ENCODE measurements around the gene FGD3. TPM values are rescaled to one million over a fixed set of nuclear protein-coding genes. Genes with fewer than 3 reads are reported as not detected.

Gene FGD3
- total RNA-seq, 2 experiments from 2014 or later = 72.1 to 91.2 TPM

DNA sequence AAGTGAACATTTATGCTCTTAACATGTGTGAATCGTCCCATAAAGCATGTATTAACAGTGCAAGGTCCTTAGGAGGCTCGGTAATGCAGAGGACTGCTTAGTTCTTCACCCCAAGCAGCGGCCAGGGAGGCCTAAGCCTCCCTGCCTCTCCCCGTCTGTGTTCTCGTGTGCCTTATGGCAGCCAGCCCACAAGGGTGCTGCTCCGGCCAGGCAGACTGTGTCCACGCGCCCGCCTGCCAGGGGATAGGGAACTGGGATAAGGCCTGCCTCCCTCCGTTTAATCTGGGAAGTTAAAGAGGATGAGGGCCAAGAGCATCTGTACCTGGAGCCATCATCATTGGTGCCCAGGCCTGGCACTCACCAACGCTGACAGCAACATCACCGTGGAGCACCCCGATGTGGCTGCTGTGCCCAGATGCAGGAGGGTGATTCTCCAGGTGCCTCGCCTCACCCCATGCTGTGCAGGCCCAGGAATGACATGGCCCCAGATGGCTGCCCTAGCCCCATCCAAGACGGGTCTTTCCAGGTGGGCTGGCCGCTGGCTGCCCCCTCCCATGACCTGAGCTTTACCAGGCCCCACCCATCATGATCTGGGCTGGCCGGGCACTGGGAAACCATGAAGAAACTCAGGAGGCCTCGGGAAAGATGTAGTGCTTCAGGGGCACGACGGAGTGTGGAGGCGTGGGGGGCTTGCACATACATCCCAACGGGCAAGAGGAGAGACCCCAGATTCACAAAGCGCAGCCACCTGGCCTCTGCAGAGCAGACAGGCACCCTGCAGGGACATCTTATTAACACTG, 75.6 kb downstream of the FGD3 start:
- H3K9me3 Mint-ChIP-seq (ENCODE audit: low read depth) = no peaks in the 10 kb centered on the region
- no peak overlapping the region for H3K27ac Mint-ChIP-seq
- no peak for DNase-seq
- no peaks in the 10 kb centered on the region for H3K27me3 Mint-ChIP-seq
- no peak overlapping the region for H3K4me3 Mint-ChIP-seq
- H3K4me1 Mint-ChIP-seq = peaks cover 56% of the 10 kb centered on the region
- CTCF ChIA-PET = interaction anchor here (1.0 kb wide), 1 partner anchor 66 kb away, joined by 3 read pairs; no protein-coding TSS in a partner anchor
- ATAC-seq = no peak
- peaks cover 39% of the 10 kb centered on the region for H3K36me3 Mint-ChIP-seq

DNA sequence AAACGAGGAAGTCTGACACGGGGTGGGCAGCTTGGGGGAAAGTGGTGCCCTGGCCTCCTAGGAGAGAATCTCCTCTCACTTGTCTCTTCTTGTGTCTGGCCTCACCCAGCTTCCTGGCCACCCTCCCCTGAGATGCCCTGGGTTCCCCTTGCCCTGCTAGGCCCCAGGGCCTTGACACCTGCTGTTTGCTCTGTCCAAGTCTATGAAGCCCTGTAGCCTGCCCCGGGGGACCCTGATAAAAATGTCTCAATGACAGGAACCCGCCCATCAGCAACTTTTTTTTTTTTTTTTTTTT, 76.1 kb downstream of the FGD3 start:
- Mint-ChIP-seq H3K4me1 (peaks cover 62% of the 10 kb centered on the region), H3K27ac (peak overlapping the region; percentile 24), H3K27me3 (no peaks in the 10 kb centered on the region), H3K4me3 (no peak overlapping the region), H3K9me3 (ENCODE audit: low read depth) (no peaks in the 10 kb centered on the region), H3K36me3 (peaks cover 39% of the 10 kb centered on the region)
- ATAC-seq (no peak), DNase-seq (no peak)
- CTCF ChIA-PET = interaction anchor here (0.7 to 3.6 kb wide), 3 partner anchors 20 to 536 kb away, joined by 3 to 21 read pairs (median 3); no protein-coding TSS in a partner anchor

DNA sequence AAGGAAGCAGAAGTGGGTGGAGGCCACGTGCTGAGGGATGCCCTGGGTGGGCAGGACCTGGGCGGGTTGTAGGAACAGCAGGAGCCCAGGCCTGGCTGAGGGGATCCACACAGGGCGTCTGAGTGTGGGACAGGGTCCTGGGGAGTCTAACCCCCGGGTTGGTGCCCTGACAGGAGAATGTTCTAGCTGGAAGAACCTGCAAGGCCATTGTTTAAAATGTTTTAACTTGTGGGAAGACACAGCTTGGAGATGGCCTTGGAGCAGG, 77.3 kb downstream of the FGD3 start:
- Mint-ChIP-seq H3K27me3 (no peaks in the 10 kb centered on the region), H3K27ac (peak overlapping the region; percentile 91), H3K9me3 (ENCODE audit: low read depth) (no peaks in the 10 kb centered on the region), H3K36me3 (peaks cover 37% of the 10 kb centered on the region), H3K4me1 (peaks cover 65% of the 10 kb centered on the region), H3K4me3 (no peak overlapping the region)
- ATAC-seq (no peak), DNase-seq (no peak)
- CTCF ChIA-PET = interaction anchor here (0.9 to 3.6 kb wide), 6 partner anchors 21 to 84 kb away, joined by 3 to 21 read pairs (median 4); no protein-coding TSS in a partner anchor

DNA sequence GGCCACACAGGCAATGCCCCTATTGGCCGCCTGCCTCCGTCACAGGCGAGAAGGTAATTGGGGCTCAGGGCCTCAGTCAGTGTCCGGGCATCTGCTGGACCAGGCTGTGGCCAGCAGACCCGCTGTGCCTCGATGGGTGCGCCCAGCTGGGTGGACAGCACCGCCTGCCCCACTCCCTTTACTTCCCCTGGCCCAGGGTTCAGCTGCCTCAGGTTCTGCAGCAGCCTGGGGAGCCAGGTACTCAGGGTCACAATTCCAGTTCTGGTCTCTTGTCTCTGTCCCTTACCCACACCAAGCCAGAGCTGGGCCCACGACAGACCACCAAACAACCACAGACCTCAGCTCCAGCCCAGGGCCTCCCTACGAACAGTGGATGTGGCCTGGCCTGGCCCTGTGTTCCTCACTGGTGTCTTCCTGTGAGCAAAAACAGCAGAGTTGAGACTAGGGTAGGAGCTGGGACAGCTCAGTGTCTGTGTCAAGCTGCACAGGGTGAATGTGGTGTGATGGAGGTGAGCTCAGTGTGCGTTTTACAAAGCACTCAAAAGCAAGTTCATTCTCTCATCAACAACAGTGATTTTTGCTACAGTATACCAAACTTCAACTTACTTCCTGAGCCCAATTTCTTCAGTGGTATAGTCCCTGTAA, 77.8 kb downstream of the FGD3 start:
- DNase-seq = peak; percentile 64
- peaks cover 65% of the 10 kb centered on the region for H3K4me1 Mint-ChIP-seq
- peak overlapping the region; percentile 91 for H3K27ac Mint-ChIP-seq
- H3K4me3 Mint-ChIP-seq = no peak overlapping the region
- H3K36me3 Mint-ChIP-seq = peaks cover 41% of the 10 kb centered on the region
- no peaks in the 10 kb centered on the region for H3K9me3 Mint-ChIP-seq (ENCODE audit: low read depth)
- H3K27me3 Mint-ChIP-seq = no peaks in the 10 kb centered on the region
- CTCF ChIA-PET = interaction anchor here (0.9 to 3.6 kb wide), 11 partner anchors 18 to 84 kb away, joined by 3 to 21 read pairs (median 4); no protein-coding TSS in a partner anchor
- ATAC-seq = peak; percentile 60

DNA sequence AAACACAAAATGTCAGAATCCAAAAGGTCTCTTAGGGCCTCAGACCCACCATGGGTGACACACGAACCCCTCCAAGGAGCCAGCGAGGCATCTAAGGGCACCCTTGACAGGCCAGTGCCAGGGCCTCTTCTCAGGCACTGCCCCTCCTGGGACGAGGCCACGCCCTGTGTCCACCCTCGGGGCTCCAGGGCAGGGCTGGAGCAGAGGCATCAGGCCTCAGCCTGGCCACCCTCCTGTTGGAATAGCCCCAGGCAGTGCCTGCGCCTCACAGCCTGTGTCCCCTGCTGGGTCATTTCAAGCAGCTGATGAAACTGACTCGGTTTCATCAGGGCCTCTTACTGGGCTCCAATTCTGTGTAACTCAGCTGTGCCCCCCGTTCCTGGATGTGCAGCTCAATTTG, 78.4 kb downstream of the FGD3 start:
- no peak for ATAC-seq
- H3K4me1 Mint-ChIP-seq = peaks cover 60% of the 10 kb centered on the region
- no peak for DNase-seq
- CTCF ChIA-PET = interaction anchor here (0.9 to 3.6 kb wide), 12 partner anchors 19 to 131 kb away, joined by 3 to 21 read pairs (median 4); no protein-coding TSS in a partner anchor
- no peak overlapping the region for H3K4me3 Mint-ChIP-seq
- H3K27me3 Mint-ChIP-seq = no peaks in the 10 kb centered on the region
- peak overlapping the region; percentile 91 for H3K27ac Mint-ChIP-seq
- no peaks in the 10 kb centered on the region for H3K9me3 Mint-ChIP-seq (ENCODE audit: low read depth)
- H3K36me3 Mint-ChIP-seq = peaks cover 43% of the 10 kb centered on the region

DNA sequence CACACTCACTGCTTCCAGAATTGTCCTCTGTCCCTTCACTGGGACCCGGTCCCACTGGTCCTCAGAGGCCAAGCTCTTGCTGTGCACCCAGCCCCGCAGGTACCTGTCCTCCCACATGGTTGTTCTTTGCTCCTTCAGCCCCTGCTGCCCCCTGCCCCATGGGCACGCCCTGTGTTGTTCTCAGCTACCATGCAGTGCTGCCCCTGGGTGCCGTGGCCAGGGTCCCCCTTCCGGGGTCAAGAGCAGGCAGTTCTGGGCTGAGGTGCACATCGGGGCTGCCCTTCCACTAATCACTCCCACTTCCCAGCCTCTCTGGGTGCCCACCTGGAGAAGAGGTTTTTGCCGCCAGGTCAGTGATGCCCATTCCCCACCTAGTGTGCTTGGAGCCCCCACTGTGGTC, 79.3 kb downstream of the FGD3 start:
- no peaks in the 10 kb centered on the region for H3K27me3 Mint-ChIP-seq
- H3K36me3 Mint-ChIP-seq = peaks cover 42% of the 10 kb centered on the region
- H3K4me1 Mint-ChIP-seq = peaks cover 55% of the 10 kb centered on the region
- no peak overlapping the region for H3K4me3 Mint-ChIP-seq
- DNase-seq (no peak), ATAC-seq (no peak)
- no peaks in the 10 kb centered on the region for H3K9me3 Mint-ChIP-seq (ENCODE audit: low read depth)
- peak overlapping the region; percentile 88 for H3K27ac Mint-ChIP-seq
- CTCF ChIA-PET = interaction anchor here (1.0 to 3.6 kb wide), 5 partner anchors 20 to 130 kb away, joined by 3 to 21 read pairs (median 5); no protein-coding TSS in a partner anchor

DNA sequence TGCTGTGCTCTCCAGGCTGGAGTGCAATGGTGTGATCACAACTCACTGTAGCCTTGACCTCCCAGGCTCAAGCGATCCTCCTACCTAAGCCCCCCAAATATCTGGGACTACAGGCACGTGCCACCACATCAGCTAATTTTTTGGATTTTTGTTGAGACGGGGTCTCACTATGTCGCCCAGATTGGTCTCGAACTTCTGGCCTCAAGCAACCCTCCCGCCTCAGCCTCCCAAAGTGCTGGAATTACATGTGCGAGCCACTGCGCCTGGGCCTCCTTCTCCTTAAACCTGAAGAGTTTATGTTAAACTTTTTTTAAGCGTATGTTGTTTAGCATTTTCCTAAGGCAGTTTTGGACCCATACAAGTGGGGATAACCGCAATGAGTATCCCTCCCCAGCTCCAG, 80.4 kb downstream of the FGD3 start:
- DNase-seq (no peak), ATAC-seq (no peak)
- peaks cover 43% of the 10 kb centered on the region for H3K36me3 Mint-ChIP-seq
- H3K4me1 Mint-ChIP-seq = peaks cover 55% of the 10 kb centered on the region
- no peaks in the 10 kb centered on the region for H3K27me3 Mint-ChIP-seq
- H3K27ac Mint-ChIP-seq = peak overlapping the region; percentile 88
- H3K4me3 Mint-ChIP-seq = no peak overlapping the region
- CTCF ChIA-PET = interaction anchor here (1.0 to 1.8 kb wide), 6 partner anchors 24 to 81 kb away, joined by 3 to 7 read pairs (median 5); no protein-coding TSS in a partner anchor
- H3K9me3 Mint-ChIP-seq (ENCODE audit: low read depth) = no peaks in the 10 kb centered on the region

DNA sequence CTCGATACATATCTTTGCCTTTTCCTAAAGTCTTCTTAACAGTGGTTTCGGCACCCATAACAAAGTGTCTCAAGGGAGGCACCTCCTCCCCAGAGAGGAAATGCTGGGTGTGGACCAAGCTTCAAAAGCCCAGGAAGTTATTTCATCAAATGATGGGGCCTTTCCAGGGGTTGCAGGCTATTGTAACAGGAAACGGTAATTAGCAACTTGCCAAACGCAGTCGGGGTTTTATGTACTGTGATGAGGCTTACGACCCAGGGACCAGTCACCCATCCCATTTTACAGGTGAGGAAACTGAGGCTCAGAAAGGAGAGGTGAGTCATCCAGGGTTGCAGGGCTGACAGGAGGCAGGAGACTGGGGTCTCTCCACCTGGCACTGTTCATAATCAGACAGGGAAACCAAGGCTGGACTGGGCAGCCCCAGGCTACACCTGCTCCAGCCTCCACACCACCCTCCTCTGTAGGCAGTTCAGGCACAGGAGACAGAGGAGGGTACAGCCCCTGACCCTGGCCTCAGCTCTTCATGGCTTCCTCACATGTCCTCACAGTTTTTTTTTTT, 81.2 kb downstream of the FGD3 start:
- Mint-ChIP-seq H3K9me3 (ENCODE audit: low read depth) (no peaks in the 10 kb centered on the region), H3K27me3 (no peaks in the 10 kb centered on the region), H3K27ac (peak overlapping the region; percentile 88), H3K4me1 (peaks cover 55% of the 10 kb centered on the region), H3K4me3 (peak overlapping the region; percentile 40), H3K36me3 (peaks cover 37% of the 10 kb centered on the region)
- CTCF ChIA-PET = interaction anchor here (0.9 to 1.8 kb wide), 7 partner anchors 25 to 80 kb away, joined by 3 to 7 read pairs (median 5); no protein-coding TSS in a partner anchor
- DNase-seq (peak; percentile 80), ATAC-seq (peak; percentile 77)

DNA sequence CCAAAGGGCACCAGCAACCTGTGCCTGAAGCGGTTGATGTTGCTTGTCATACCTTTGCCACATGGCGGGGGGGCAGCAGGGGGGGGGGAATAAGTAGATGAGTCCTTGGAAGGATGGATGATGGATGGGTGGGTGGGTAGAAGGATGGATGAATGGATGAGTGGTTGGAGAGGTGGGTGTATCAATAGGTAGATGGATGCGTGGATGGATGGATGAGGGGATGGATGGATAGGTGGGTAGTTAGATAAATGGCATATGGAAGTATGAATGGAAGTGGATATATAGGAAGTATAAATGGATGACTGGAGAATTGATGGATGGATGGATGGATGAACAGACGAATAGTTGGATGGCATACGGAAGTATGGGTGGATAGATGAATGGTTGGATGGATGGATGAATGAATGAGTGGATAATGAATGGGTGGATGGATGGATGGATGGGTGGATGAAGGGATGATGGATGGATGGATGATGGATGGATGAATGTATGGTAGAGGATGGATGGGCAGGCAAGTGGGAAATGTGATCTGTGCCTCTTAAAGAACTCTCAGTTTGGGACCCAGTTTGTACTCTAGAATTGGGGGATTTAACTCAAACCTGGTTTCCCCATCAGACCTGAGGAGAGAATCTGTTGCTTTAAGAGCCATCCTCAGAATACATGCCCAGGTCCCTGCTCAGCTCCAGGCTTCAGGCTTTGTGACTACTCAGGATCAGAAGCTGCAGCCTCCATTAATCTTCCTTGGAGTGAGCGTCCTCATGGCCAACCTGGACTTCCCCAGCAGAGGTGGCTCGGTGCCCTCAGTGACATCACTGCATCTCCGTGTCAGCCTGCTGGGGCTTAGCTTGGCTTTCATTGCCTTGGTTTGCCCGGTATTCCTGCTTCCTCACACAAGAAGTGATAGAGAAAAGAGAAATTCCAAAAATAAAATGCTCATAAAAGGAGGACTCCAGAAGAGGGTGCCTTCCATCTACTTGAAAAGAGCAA, 83.6 kb downstream of the FGD3 start:
- H3K36me3 Mint-ChIP-seq = peaks cover 31% of the 10 kb centered on the region
- CTCF ChIA-PET = no interaction called here
- no peak for DNase-seq
- no peaks in the 10 kb centered on the region for H3K9me3 Mint-ChIP-seq (ENCODE audit: low read depth)
- peaks cover 37% of the 10 kb centered on the region for H3K4me1 Mint-ChIP-seq
- no peak overlapping the region for H3K4me3 Mint-ChIP-seq
- H3K27me3 Mint-ChIP-seq = no peaks in the 10 kb centered on the region
- no peak for ATAC-seq
- H3K27ac Mint-ChIP-seq = peak overlapping the region; percentile 13

DNA sequence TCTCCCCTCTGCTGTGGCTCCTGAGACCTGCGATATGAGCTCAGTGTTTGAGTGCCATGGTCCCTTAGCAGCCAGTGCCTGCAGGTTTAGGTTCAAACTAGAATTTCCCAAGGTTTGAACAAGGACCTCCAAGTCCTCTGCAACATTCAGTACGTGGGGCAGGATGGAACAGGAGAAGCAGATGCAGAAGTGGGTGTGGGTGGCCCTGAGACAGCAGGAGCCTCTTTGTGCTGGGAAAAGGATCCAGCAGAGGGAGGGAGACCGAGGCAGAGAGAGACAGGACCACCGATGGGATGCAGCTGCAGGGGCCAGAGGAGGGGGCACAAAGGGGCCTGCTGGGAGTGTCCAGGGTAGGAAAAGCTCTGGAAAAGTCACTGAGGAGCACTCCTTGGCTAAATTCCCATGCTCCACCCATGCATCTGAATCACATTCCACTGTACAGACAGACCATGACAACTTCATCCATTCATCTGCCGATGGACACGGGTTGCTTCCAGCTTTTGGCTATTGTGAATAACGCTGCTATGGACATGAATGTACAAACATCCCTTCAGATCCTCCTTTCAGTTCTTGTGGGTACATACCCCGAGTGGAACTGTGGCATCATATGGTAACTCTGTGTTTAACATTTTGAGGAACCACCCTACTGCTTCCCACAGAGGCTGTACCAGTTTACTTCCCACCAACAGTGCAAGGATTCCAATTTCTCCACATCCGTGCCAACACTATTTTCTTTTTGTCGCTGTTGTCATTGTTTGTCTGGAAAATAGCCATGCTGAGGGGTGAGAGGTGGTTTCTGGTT, 84.5 kb downstream of the FGD3 start:
- peak overlapping the region; percentile 4 for H3K27ac Mint-ChIP-seq
- H3K4me1 Mint-ChIP-seq = peaks cover 34% of the 10 kb centered on the region
- CTCF ChIA-PET = interaction anchor here (0.5 to 2.5 kb wide), 3 partner anchors 28 to 90 kb away, joined by 3 to 7 read pairs (median 3); no protein-coding TSS in a partner anchor

DNA sequence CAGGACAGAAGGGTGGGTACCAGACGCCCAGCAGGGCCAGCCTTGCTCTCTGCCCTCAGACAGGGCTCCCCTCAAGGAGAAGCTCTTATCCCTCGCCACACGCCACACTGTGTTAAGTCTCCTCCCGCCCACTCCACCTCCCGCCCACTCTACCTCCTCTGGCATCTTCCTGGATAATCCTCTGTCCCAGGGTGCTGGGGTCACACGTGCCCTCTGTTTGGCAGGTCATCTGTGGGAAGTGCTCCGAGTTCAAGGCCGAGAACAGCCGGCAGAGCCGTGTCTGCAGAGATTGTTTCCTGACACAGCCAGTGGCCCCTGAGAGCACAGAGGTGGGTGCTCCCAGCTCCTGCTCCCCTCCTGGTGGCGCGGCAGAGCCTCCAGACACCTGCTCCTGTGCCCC, 85.2 kb downstream of the FGD3 start:
- no peak for DNase-seq
- CTCF ChIA-PET = interaction anchor here (0.5 to 2.5 kb wide), 3 partner anchors 29 to 91 kb away, joined by 3 to 7 read pairs (median 3); no protein-coding TSS in a partner anchor
- Mint-ChIP-seq H3K27me3 (no peaks in the 10 kb centered on the region), H3K27ac (no peak overlapping the region), H3K4me1 (peaks cover 29% of the 10 kb centered on the region), H3K36me3 (peaks cover 23% of the 10 kb centered on the region), H3K4me3 (no peak overlapping the region), H3K9me3 (ENCODE audit: low read depth) (no peaks in the 10 kb centered on the region)
- ATAC-seq = no peak

More for the DNA sequence above, 84.5 kb downstream of the FGD3 start:
- ATAC-seq (no peak), DNase-seq (no peak)
- H3K36me3 Mint-ChIP-seq = peaks cover 27% of the 10 kb centered on the region
- no peaks in the 10 kb centered on the region for H3K27me3 Mint-ChIP-seq
- no peak overlapping the region for H3K4me3 Mint-ChIP-seq
- no peaks in the 10 kb centered on the region for H3K9me3 Mint-ChIP-seq (ENCODE audit: low read depth)

DNA sequence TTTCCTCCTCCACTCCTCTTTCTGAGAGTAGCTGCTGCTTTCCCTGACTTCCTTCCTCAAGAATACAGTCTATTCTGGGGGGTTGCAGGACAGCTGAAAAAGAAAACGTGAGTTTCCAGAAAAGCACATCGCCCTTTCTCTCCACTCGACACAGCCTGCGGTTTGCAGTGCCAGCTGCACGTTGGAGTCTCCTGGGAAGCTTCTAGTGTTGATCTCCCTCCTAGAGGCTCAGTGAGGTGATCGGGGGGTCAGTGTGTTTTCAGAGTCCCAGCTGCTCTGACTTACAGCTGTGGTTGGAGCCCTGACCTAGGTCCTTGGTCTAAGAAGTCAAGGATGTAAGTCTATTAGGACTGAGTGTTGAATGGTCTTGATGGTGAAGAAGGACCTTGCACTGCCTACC, 86.2 kb downstream of the FGD3 start:
- no peak overlapping the region for H3K4me3 Mint-ChIP-seq

More for the DNA sequence above, 86.2 kb downstream of the FGD3 start:
- Mint-ChIP-seq H3K27me3 (no peaks in the 10 kb centered on the region), H3K27ac (peak overlapping the region; percentile 61), H3K4me1 (peaks cover 19% of the 10 kb centered on the region), H3K36me3 (peaks cover 19% of the 10 kb centered on the region), H3K9me3 (ENCODE audit: low read depth) (no peaks in the 10 kb centered on the region)
- DNase-seq (no peak), ATAC-seq (no peak)
- CTCF ChIA-PET = interaction anchor here (2.5 kb wide), 1 partner anchor 30 kb away, joined by 7 read pairs; no protein-coding TSS in a partner anchor

All from activated CD8-positive, alpha-beta memory T cell treated with anti-CD3 and anti-CD28 coated beads, Interleukin-2, amount 10 ng/mL, durations not matched to agents 7 days and 5 days (primary cell).